Calu3 (cell line): Measurements from ENCODE around the gene MAJIN. TPM values are rescaled to one million over a fixed set of nuclear protein-coding genes. Genes with fewer than 3 reads are reported as not detected.

Experiments used
- BruUV-seq: library from RNA; stranded (reverse); fragments of 400-500 nt; replicated peaks from 2 replicates; lab custom pipeline; 2021; lab: Mats Ljungman, UMichigan
- CTCF ChIA-PET: fragments of 300-600 bp; sonication (Branson Sonifier 250); formaldehyde crosslinking; loops from one replicate; lab custom pipeline; 2022; ENCODE audit warnings: antibody characterized with exemption; lab: Charles Lee
- DNase-seq: peaks from one replicate; pipeline ENCODE4 v3.0.0; 2022
- H3K27ac Mint-ChIP-seq: one replicate; pipeline ENCODE4 v1.8.0; 2022; ENCODE audit warnings: mixed read lengths; ENCODE audit not compliant: unreplicated experiment
- H3K27me3 Mint-ChIP-seq: one replicate; pipeline ENCODE4 v1.8.0; 2022; ENCODE audit warnings: mixed read lengths; ENCODE audit not compliant: unreplicated experiment
- H3K36me3 Mint-ChIP-seq: one replicate; pipeline ENCODE4 v1.8.0; 2022; ENCODE audit warnings: mild to moderate bottlenecking, moderate library complexity, mixed read lengths; ENCODE audit not compliant: insufficient read depth, unreplicated experiment
- H3K4me1 Mint-ChIP-seq: one replicate; pipeline ENCODE4 v1.8.0; 2022; ENCODE audit warnings: mild to moderate bottlenecking, low read depth, mixed read lengths; ENCODE audit not compliant: unreplicated experiment
- H3K4me3 Mint-ChIP-seq: one replicate; pipeline ENCODE4 v1.8.0; 2022; ENCODE audit warnings: mild to moderate bottlenecking, low read depth, moderate library complexity, mixed read lengths; ENCODE audit not compliant: unreplicated experiment
- H3K9me3 Mint-ChIP-seq: one replicate; pipeline ENCODE4 v1.8.0; 2022; ENCODE audit warnings: low read depth, mixed read lengths; ENCODE audit not compliant: unreplicated experiment
- intact Hi-C: fragments of 100-400 bp; cut with micrococcal nuclease; formaldehyde crosslinking; loops from one replicate; pipeline ENCODE4 v1.10.0; 2022; ENCODE audit not compliant: unreplicated experiment
- total RNA-seq: library from RNA; stranded (reverse); gene quantifications from 2 replicates; pipeline ENCODE4 v1.2.3, GENCODE V29; 2022
- TF ChIP-seq, protein P1 (sequence below): fragments of 200-600 bp; IDR thresholded peaks from one replicate; pipeline ENCODE4 v1.8.0; 2022; ENCODE audit warnings: antibody characterized with exemption; ENCODE audit not compliant: unreplicated experiment

The MAJIN gene
- total RNA-seq, 1 experiment from 2014 or later: not detected

DNA sequence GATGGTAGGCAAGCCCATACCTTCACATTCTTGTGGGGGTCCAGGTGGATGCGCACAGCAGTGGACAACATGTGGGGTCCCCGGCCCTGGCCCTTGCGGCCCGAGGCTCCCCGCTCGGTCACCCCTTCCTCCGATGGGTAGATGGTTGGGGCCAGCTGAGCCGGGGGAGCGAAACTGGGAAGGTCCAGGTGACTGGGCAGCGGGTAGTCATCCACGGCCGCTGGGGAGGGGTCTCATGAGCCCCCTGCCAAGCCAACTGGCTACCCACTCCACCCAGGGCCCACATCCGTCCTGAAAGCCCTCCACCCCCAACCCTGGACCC lies 65.6 kb downstream of the MAJIN start:
- CTCF ChIA-PET: no interaction called here
- BruUV-seq: no TSS peak
- intact Hi-C loops: no loop called here

GRCh38 chr11:64905516-64906313 lies 66.2 kb downstream of the MAJIN start:
- CTCF ChIA-PET: no interaction called here
- Mint-ChIP-seq H3K4me1 (no peaks in the 10 kb centered on the region), H3K27me3 (no peaks in the 10 kb centered on the region), H3K4me3 (no peak overlapping the region), H3K27ac (no peak overlapping the region), H3K36me3 (peaks cover 39% of the 10 kb centered on the region), H3K9me3 (no peaks in the 10 kb centered on the region)
- TF ChIP-seq, protein P1, sequence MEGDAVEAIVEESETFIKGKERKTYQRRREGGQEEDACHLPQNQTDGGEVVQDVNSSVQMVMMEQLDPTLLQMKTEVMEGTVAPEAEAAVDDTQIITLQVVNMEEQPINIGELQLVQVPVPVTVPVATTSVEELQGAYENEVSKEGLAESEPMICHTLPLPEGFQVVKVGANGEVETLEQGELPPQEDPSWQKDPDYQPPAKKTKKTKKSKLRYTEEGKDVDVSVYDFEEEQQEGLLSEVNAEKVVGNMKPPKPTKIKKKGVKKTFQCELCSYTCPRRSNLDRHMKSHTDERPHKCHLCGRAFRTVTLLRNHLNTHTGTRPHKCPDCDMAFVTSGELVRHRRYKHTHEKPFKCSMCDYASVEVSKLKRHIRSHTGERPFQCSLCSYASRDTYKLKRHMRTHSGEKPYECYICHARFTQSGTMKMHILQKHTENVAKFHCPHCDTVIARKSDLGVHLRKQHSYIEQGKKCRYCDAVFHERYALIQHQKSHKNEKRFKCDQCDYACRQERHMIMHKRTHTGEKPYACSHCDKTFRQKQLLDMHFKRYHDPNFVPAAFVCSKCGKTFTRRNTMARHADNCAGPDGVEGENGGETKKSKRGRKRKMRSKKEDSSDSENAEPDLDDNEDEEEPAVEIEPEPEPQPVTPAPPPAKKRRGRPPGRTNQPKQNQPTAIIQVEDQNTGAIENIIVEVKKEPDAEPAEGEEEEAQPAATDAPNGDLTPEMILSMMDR: no peak
- no TSS peak for BruUV-seq
- no peak for DNase-seq
- intact Hi-C loops: no loop called here

More for the DNA sequence above, 65.6 kb downstream of the MAJIN start:
- H3K4me1 Mint-ChIP-seq: no peaks in the 10 kb centered on the region
- DNase-seq: no peak
- no peak overlapping the region for H3K27ac Mint-ChIP-seq
- peaks cover 44% of the 10 kb centered on the region for H3K36me3 Mint-ChIP-seq
- TF ChIP-seq, protein P1: no peak
- H3K9me3 Mint-ChIP-seq: no peaks in the 10 kb centered on the region
- no peak overlapping the region for H3K4me3 Mint-ChIP-seq
- H3K27me3 Mint-ChIP-seq: no peaks in the 10 kb centered on the region

GRCh38 chr11:64903291-64903833 lies 68.5 kb downstream of the MAJIN start:
- Mint-ChIP-seq H3K27me3 (no peaks in the 10 kb centered on the region), H3K27ac (no peak overlapping the region), H3K4me1 (peaks cover 15% of the 10 kb centered on the region), H3K36me3 (peaks cover 35% of the 10 kb centered on the region), H3K4me3 (no peak overlapping the region), H3K9me3 (no peaks in the 10 kb centered on the region)
- DNase-seq: no peak
- no TSS peak for BruUV-seq
- TF ChIP-seq, protein P1: no peak
- CTCF ChIA-PET: no interaction called here
- intact Hi-C loops: no loop called here

DNA sequence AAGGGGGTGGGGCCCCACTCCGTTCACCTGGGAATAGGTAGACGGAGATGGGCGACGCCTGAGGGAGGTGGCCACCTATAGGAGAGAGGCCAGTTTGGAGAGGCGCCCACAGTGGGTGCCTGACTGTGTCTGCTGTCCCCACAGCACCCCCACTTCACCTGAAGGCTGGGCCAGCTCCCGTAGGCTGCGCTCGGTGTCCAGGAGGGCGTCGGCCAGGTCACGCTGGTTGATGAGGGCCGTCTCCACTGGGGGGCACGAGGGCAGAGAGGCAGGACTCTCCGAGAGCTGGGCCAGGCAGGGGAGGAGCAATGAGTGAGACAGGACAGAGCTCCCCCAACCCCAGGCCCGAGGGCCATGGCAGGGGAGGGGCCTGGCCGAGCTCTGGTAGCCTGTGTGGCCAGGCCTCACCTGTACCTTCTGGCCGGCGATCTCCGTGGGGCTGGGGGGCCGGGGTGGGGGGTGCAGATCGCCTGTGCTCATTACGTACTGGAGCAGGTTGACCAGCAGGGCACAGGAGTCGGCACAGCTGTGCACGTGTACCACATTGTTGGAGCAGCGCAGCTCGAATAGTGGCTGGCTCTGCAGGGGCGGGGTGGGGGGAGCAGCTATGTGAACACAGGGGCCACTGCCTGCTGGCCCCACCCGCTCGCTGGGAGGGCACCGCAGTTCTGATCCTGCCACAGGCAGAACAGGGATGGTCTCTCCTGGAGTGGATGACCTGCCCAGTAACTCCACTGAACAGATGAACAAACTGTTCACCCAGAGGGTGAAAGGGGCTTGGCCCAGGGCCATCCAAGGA lies 69.6 kb downstream of the MAJIN start:
- H3K9me3 Mint-ChIP-seq: no peaks in the 10 kb centered on the region
- BruUV-seq: no TSS peak
- TF ChIP-seq, protein P1: no peak
- peaks cover 15% of the 10 kb centered on the region for H3K4me1 Mint-ChIP-seq
- no peak overlapping the region for H3K27ac Mint-ChIP-seq
- peaks cover 34% of the 10 kb centered on the region for H3K36me3 Mint-ChIP-seq
- DNase-seq: no peak
- intact Hi-C loops: no loop called here
- CTCF ChIA-PET: no interaction called here
- no peak overlapping the region for H3K4me3 Mint-ChIP-seq
- H3K27me3 Mint-ChIP-seq: no peaks in the 10 kb centered on the region
